Fibroblast of lung (primary cell): ENCODE data around the gene KCTD2.

Experiments
- CTCF ChIP-seq, 2 donors: IDR thresholded peaks in 1 of 2; conservative IDR thresholded peaks in 1 of 2; 1 replicate in 1 of 2; 2 replicates in 1 of 2; pipeline ENCODE4 v1.5.1; 2011 to 2012; ENCODE audit warnings: low read length in 2 of 2, control low read depth in 1 of 2, inconsistent platforms in 1 of 2, low read depth in 1 of 2, mild to moderate bottlenecking in 1 of 2
- EZH2 ChIP-seq: IDR thresholded peaks from 2 replicates; pipeline ENCODE4 v1.5.1; 2012; ENCODE audit warnings: low read length, control low read depth, mild to moderate bottlenecking; ENCODE audit errors: missing control alignments

GRCh38 chr17:75005291-75005690 is 41.7 kb upstream of the KCTD2 start:
- TF ChIP-seq CTCF (conservative IDR thresholded peaks at IDR 0.05 in 1 of 2, IDR thresholded peaks at IDR 0.05 in 1 of 2; ENCODE audit: low read depth in 1 of 2, low read length in 2 of 2): no peak
- TF ChIP-seq EZH2: no peak
